GM23338 (cell line): ENCODE measurements around the gene NINJ2.

ENCODE experiments used
- CTCF ChIP-seq, 2 experiments: fragments of 200-600 bp in 1 of 2; sonication (generic) in 1 of 2; conservative IDR thresholded peaks; 2 replicates each; pipeline versions ENCODE4 v1.5.1 to v1.6.1; 2016 to 2017; ENCODE audit warnings: antibody characterized with exemption in 2 of 2, low read depth in 2 of 2, mild to moderate bottlenecking in 2 of 2, moderate library complexity in 1 of 2
- POLR2AphosphoS5 ChIP-seq: IDR thresholded peaks from 2 replicates; pipeline ENCODE4 v1.6.1; 2016; ENCODE audit warnings: antibody characterized with exemption, low read depth

GRCh38 chr12:644818-645552 lies 18.3 kb downstream of the NINJ2 start:
- no peak for TF ChIP-seq CTCF (conservative IDR thresholded peaks at IDR 0.05; ENCODE audit: low read depth in 2 of 2)
- no peak for TF ChIP-seq POLR2AphosphoS5
